Activated CD4-positive, alpha-beta T cell treated with anti-CD3 and anti-CD28 coated beads, Interleukin-2, amount 50 U/mL, for 1 hour (primary cell): ENCODE measurements around the gene TNNT2.

ENCODE experiments used
- DNase-seq: peaks from one replicate; pipeline ENCODE4 v3.0.0-alpha.2; 2020

The TNNT2 gene

GRCh38 chr1:201376107-201376463, 1.4 kb downstream of the TNNT2 start:
- DNase-seq, result no peak

- DNase-seq, result no peak
Observed at GRCh38 chr1:201375169-201375568, 2.3 kb downstream of the TNNT2 start.

- no peak for DNase-seq
Observed at GRCh38 chr1:201374364-201374763, 3.1 kb downstream of the TNNT2 start.

GRCh38 chr1:201371792-201372191, 5.7 kb downstream of the TNNT2 start:
- no peak for DNase-seq

GRCh38 chr1:201371276-201371675, 6.2 kb downstream of the TNNT2 start:
- DNase-seq, result no peak

- DNase-seq, result no peak
Observed at GRCh38 chr1:201370500-201370899, 7.0 kb downstream of the TNNT2 start.

- no peak for DNase-seq
Observed at GRCh38 chr1:201369209-201369608, 8.3 kb downstream of the TNNT2 start.

GRCh38 chr1:201366696-201367095, 10.8 kb downstream of the TNNT2 start:
- no peak for DNase-seq

GRCh38 chr1:201365251-201365650, 12.2 kb downstream of the TNNT2 start:
- DNase-seq, result no peak

- no peak for DNase-seq
Observed at GRCh38 chr1:201364808-201365105, 12.7 kb downstream of the TNNT2 start.

- DNase-seq, result no peak
Observed at GRCh38 chr1:201363467-201363866, 14.0 kb downstream of the TNNT2 start.

GRCh38 chr1:201362906-201363305, 14.6 kb downstream of the TNNT2 start:
- DNase-seq, result no peak

- DNase-seq, result no peak
Observed at GRCh38 chr1:201361652-201362504, 15.6 kb downstream of the TNNT2 start.

GRCh38 chr1:201360901-201361651, 16.4 kb downstream of the TNNT2 start:
- DNase-seq, result no peak

- no peak for DNase-seq
Observed at GRCh38 chr1:201360486-201360885, 17.0 kb downstream of the TNNT2 start.

GRCh38 chr1:201359873-201360210, 17.6 kb downstream of the TNNT2 start:
- no peak for DNase-seq

GRCh38 chr1:201359031-201359872, 18.2 kb downstream of the TNNT2 start:
- DNase-seq, result no peak

- DNase-seq, result no peak
Observed at GRCh38 chr1:201358596-201358995, 18.9 kb downstream of the TNNT2 start.

GRCh38 chr1:201357636-201358348, 19.7 kb downstream of the TNNT2 start:
- DNase-seq, result no peak

GRCh38 chr1:201357211-201357610, 20.3 kb downstream of the TNNT2 start:
- no peak for DNase-seq

- DNase-seq, result no peak
Observed at GRCh38 chr1:201356701-201357100, 20.8 kb downstream of the TNNT2 start.

- DNase-seq, result no peak
Observed at GRCh38 chr1:201356236-201356635, 21.2 kb downstream of the TNNT2 start.

- no peak for DNase-seq
Observed at GRCh38 chr1:201355471-201355870, 22.0 kb downstream of the TNNT2 start.
